Colonic mucosa (tissue), 4 donors: ENCODE measurements around the gene FAM43A. TPM values are rescaled to one million over a fixed set of nuclear protein-coding genes. Genes with fewer than 3 reads are reported as not detected.
A peak's percentile ranks its signal among the peaks of the same experiment; 100 is the strongest.

Experiments used
- DNase-seq: peaks from one replicate; pipeline ENCODE4 v3.0.0-alpha.2; 2020
- H3K27ac ChIP-seq: fragments of 200-600 bp; one replicate; pipeline ENCODE4 v1.8.0; 2021
- H3K27me3 ChIP-seq: fragments of 200-600 bp; one replicate; pipeline ENCODE4 v1.8.0; 2021
- H3K36me3 ChIP-seq: fragments of 200-600 bp; one replicate; pipeline ENCODE4 v1.8.0; 2021
- H3K4me1 ChIP-seq: fragments of 200-600 bp; one replicate; pipeline ENCODE4 v1.8.0; 2021; ENCODE audit warnings: mild to moderate bottlenecking
- H3K4me3 ChIP-seq: fragments of 200-600 bp; one replicate; pipeline ENCODE4 v1.8.0; 2021
- H3K9ac ChIP-seq, 2 donors: one replicate each; pipeline ENCODE4 v1.7.0; 2013; ENCODE audit warnings: control low read depth in 2 of 2, low read depth in 2 of 2, low read length in 2 of 2
- H3K9me3 ChIP-seq: fragments of 200-600 bp; one replicate; pipeline ENCODE4 v1.8.0; 2021
- intact Hi-C: fragments of 100-400 bp; cut with DNase I; formaldehyde crosslinking; loops from one replicate; pipeline ENCODE4 v1.14.1; 2022
- total RNA-seq, 2 donors: library from RNA; stranded (reverse); fragmentation: NEBNext Ultra II Directional in 1 of 2; extraction: Animal tissue kit (Norgen Biotek cat#: 25700) in 1 of 2; gene quantifications; one replicate each; pipeline ENCODE4 v1.2.1, GENCODE V29; 2021
- TF ChIP-seq, protein P1 (sequence below): fragments of 200-600 bp; IDR thresholded peaks from one replicate; pipeline ENCODE4 v1.8.0; 2022; ENCODE audit warnings: antibody characterized with exemption, mild to moderate bottlenecking
- donor health status: healthy.
- donor health status: DM: no; HTN: no; CAD: no.
- donor health status: DM: no; HTN: no; CAD: no.

The FAM43A gene
- total RNA-seq, 2 donors from 2014 or later: 7.2 to 10.2 TPM

DNA sequence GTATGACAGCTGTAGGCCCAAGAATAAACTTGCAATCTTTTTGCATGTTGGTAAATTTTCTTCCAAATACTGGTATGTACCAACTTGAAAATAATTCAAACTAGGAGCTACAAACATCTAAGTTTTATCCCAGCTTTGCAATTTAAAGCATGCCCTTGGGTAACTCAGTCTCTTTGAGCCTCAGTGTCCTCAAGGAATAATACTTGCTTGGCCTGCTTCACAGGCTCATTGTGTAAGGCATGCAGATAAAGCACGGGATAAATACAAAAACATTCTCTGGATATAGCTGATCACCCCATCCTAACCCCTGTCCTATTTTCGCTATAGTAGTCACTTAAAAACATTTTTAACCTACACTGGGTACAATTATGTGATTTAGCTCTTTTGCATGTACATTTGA lies 42.9 kb upstream of the FAM43A start:
- H3K4me1 ChIP-seq: no peaks in the 10 kb centered on the region
- no peak for DNase-seq
- TF ChIP-seq, protein P1, sequence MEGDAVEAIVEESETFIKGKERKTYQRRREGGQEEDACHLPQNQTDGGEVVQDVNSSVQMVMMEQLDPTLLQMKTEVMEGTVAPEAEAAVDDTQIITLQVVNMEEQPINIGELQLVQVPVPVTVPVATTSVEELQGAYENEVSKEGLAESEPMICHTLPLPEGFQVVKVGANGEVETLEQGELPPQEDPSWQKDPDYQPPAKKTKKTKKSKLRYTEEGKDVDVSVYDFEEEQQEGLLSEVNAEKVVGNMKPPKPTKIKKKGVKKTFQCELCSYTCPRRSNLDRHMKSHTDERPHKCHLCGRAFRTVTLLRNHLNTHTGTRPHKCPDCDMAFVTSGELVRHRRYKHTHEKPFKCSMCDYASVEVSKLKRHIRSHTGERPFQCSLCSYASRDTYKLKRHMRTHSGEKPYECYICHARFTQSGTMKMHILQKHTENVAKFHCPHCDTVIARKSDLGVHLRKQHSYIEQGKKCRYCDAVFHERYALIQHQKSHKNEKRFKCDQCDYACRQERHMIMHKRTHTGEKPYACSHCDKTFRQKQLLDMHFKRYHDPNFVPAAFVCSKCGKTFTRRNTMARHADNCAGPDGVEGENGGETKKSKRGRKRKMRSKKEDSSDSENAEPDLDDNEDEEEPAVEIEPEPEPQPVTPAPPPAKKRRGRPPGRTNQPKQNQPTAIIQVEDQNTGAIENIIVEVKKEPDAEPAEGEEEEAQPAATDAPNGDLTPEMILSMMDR: no peak
- H3K27ac ChIP-seq: no peak overlapping the region
- H3K4me3 ChIP-seq: no peak overlapping the region
- intact Hi-C loops: no loop called here
- H3K36me3 ChIP-seq: peaks cover 9% of the 10 kb centered on the region
- H3K9ac ChIP-seq: no peak overlapping the region
- no peaks in the 10 kb centered on the region for H3K27me3 ChIP-seq
- H3K9me3 ChIP-seq: no peaks in the 10 kb centered on the region

DNA sequence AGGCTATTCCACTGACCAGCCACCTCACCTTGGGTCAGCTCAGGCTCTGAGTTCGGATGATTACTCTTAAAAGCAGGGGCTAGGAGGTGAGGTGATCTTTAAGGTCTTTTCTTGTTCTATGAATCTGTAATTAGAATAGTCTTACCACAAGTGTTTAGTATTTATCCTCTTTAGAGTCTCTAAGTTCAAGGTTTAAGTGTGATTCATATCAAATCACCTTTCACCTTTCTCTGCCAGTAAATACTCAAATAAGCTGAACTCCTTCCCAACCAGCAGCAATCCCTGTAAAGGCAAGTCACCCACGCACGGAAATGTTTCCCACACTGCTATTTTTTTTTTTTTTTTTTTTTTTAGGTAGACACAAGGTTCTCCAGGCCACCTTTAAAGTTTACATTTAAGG lies 37.9 kb upstream of the FAM43A start:
- Histone ChIP-seq H3K36me3 (peaks cover 9% of the 10 kb centered on the region), H3K9ac (no peak overlapping the region), H3K27ac (no peak overlapping the region), H3K9me3 (no peaks in the 10 kb centered on the region), H3K4me3 (no peak overlapping the region), H3K27me3 (no peaks in the 10 kb centered on the region), H3K4me1 (no peaks in the 10 kb centered on the region)
- TF ChIP-seq, protein P1: no peak
- intact Hi-C loops: no loop called here
- DNase-seq: no peak

DNA sequence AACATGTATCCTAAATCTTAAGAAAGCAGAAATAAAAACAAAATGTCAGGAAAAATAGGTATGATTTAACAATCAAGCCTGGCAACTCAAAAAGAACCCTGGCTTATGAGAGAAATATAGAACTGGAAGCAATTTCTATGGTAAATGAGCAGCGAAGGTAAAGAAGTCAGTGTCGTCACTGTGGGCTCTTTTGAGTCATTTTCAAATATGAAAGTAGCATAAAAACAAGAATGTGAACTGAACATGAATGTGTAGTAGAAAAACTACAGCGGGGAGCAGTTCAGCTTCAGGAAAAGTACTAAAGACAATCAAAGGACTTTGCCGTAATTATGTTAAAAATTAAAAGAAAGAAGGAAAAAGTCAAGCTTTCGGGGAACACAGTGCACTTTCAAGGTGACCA lies 31.2 kb upstream of the FAM43A start:
- Histone ChIP-seq H3K4me3 (no peak overlapping the region), H3K27ac (no peak overlapping the region), H3K9ac (no peak overlapping the region), H3K36me3 (no peaks in the 10 kb centered on the region), H3K4me1 (no peaks in the 10 kb centered on the region), H3K27me3 (no peaks in the 10 kb centered on the region), H3K9me3 (no peaks in the 10 kb centered on the region)
- DNase-seq: no peak
- TF ChIP-seq, protein P1: no peak
- intact Hi-C loops: no loop called here

DNA sequence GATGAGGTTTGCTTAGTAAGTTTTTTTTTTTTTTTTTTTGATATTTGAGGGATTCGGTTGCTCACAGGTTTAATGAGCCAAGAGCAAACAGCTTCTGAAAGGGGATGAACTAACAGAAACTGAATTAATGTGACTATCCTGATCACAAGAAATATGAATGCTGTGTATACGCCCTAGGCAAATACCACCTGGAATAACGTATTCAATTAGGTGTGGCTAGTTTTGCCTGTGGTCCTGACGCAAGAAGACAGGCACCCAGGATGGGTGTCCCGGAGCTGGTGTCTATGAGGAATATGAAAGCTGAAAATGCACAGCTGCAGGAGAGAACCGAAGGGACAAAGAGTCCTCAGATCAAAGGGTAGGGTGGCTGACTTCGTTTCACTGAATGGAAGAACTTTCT lies 28.2 kb upstream of the FAM43A start:
- TF ChIP-seq, protein P1: no peak
- Histone ChIP-seq H3K27me3 (no peaks in the 10 kb centered on the region), H3K36me3 (no peaks in the 10 kb centered on the region), H3K4me3 (no peak overlapping the region), H3K9me3 (no peaks in the 10 kb centered on the region), H3K9ac (no peak overlapping the region), H3K27ac (no peak overlapping the region), H3K4me1 (no peaks in the 10 kb centered on the region)
- intact Hi-C loops: no loop called here
- peak; percentile 37 for DNase-seq

DNA sequence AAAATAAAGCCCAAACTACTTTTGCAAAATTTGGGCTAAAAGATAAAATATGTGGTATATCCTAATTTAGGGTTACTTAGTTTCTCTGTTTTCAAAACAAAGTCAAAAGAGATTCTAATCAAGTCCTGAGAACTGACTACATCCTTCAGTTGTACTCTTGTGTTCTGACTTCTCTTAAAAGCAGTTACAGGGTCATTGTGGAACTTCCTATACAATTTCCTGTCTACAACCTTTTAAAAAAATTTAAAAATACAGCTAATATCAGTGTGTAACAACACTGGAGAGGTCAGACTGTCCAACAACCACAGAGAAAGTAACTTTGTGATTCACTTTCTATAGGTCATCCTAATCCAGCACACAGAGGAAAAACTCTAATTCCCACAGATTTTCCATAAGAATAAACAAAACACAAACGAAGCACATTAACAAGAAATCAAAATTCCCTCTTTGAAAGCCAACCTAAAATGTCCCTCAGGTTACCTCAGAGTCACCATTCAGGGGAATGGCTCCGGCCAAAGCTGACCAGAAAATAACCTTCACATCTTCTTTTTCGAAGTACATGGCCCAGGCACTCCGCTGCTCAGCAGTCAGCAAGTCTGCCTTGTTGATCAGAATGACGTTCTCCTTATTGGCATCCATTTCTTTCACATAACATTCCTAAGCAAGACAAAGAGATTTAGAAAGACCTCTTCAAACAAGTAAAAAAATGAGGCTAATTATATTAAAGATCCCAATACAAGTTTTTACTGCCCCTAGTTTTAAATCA lies 27.0 kb upstream of the FAM43A start:
- no peak overlapping the region for H3K4me3 ChIP-seq
- H3K36me3 ChIP-seq: no peaks in the 10 kb centered on the region
- TF ChIP-seq, protein P1: no peak
- H3K4me1 ChIP-seq: no peaks in the 10 kb centered on the region
- no peak overlapping the region for H3K27ac ChIP-seq
- no peaks in the 10 kb centered on the region for H3K9me3 ChIP-seq
- intact Hi-C loops: no loop called here
- DNase-seq: no peak
- H3K27me3 ChIP-seq: no peaks in the 10 kb centered on the region
- H3K9ac ChIP-seq: no peak overlapping the region
